ENCODE results near the gene CNTNAP4. TPM values are rescaled to one million over a fixed set of nuclear protein-coding genes. Genes with fewer than 3 reads are reported as not detected.

CNTNAP4 gene
- total and polyA plus RNA-seq, 4 donors = 0.06 to 0.09 TPM; not detected in 2

DNA sequence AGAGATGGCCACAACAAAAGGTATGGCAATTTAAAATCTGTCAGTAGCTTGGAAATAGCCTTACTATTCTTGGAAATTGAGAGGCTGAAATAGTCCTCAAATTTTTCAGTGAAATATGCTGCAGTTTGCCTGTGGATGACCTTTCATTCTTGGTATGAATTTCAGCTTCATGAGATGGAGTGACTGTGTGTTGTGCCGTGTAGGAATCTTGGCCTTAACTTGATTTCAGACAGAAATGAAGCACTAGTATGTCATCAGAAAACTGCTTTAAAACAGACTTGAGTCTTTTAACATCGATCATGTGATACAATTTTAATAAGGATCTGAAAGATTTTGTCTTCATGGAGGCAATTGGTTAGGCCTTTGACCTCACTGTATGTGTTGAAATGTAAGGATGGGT, 247.2 kb downstream of the CNTNAP4 start:
- 66% methylated on average over 2 of the region's 2 CpGs for WGBS
- TF ChIP-seq GABPA (IDR thresholded peaks at IDR 0.05 in 1 of 2, conservative IDR thresholded peaks at IDR 0.05 in 1 of 2) (no peak), FOXA2 (IDR thresholded peaks at IDR 0.05) (no peak), YY1 (IDR thresholded peaks at IDR 0.05) (no peak), HNF4A (conservative IDR thresholded peaks at IDR 0.05) (no peak)
- Histone ChIP-seq H3K36me3 (ENCODE audit: control insufficient read depth in 4 of 4, insufficient read depth in 3 of 4, low read depth in 1 of 4, low read length in 3 of 4) (peaks cover 0 to 3% (median 1%) of the 10 kb centered on the region in 4 donors), H3K9me3 (ENCODE audit: control insufficient read depth in 4 of 4, low read length in 3 of 4) (no peaks in the 10 kb centered on the region), H3K27ac (ENCODE audit: low read depth in 1 of 2, low read length in 2 of 2) (no peak overlapping the region), H3K9ac (ENCODE audit: low read depth in 1 of 2, low read length in 2 of 2) (no peak overlapping the region), H3K27me3 (ENCODE audit: control insufficient read depth in 4 of 4, insufficient read depth in 4 of 4, low read length in 3 of 4) (no peaks in the 10 kb centered on the region), H3K4me1 (ENCODE audit: control insufficient read depth in 4 of 4, insufficient read depth in 4 of 4, low read length in 3 of 4) (peaks cover 0 to 12% (median 5%) of the 10 kb centered on the region in 4 donors), H3K4me3 (ENCODE audit: low read depth in 1 of 3, low read length in 3 of 3) (no peak overlapping the region)
- no peak for DNase-seq (ENCODE audit: low spot score)

DNA sequence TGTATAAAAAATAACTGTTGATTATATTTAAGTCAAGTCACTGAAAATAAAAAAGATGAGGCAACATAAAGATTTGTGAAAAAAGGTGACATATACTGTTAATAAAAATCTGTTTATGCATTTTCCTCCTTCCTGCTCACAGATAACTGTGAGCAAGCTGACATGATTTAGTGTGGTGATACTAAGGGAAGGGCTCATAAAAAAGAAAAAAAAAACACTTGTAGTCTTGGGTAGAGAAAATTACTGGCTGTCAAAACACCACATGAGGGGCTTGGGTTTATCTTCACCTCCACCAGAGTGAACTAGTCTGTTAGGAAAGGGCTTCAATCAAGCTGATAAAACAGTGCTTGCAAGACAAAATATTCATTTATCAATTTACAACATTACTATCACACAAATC, 247.6 kb downstream of the CNTNAP4 start:
- no peak overlapping the region for H3K4me3 ChIP-seq (ENCODE audit: low read depth in 1 of 3, low read length in 3 of 3)
- H3K36me3 ChIP-seq (ENCODE audit: control insufficient read depth in 4 of 4, insufficient read depth in 3 of 4, low read depth in 1 of 4, low read length in 3 of 4) = peaks cover 0 to 3% (median 1%) of the 10 kb centered on the region in 4 donors
- no peak overlapping the region for H3K9ac ChIP-seq (ENCODE audit: low read depth in 1 of 2, low read length in 2 of 2)
- H3K27ac ChIP-seq (ENCODE audit: low read depth in 1 of 2, low read length in 2 of 2) = no peak overlapping the region
- no peak for DNase-seq (ENCODE audit: low spot score)
- H3K27me3 ChIP-seq (ENCODE audit: control insufficient read depth in 4 of 4, insufficient read depth in 4 of 4, low read length in 3 of 4) = no peaks in the 10 kb centered on the region
- peaks cover 0 to 14% (median 8%) of the 10 kb centered on the region in 4 donors for H3K4me1 ChIP-seq (ENCODE audit: control insufficient read depth in 4 of 4, insufficient read depth in 4 of 4, low read length in 3 of 4)
- no peaks in the 10 kb centered on the region for H3K9me3 ChIP-seq (ENCODE audit: control insufficient read depth in 4 of 4, low read length in 3 of 4)
- no peak for TF ChIP-seq RAD21 (IDR thresholded peaks at IDR 0.05)
- TF ChIP-seq NR2F2 (IDR thresholded peaks at IDR 0.05) = no peak
- no peak for TF ChIP-seq CTCF (IDR thresholded peaks at IDR 0.05; ENCODE audit: low read depth, low read length, missing input control)
- no peak for TF ChIP-seq TAF1 (conservative IDR thresholded peaks at IDR 0.05)
- TF ChIP-seq HNF4G (IDR thresholded peaks at IDR 0.05) = no peak
- no peak for TF ChIP-seq RXRA (IDR thresholded peaks at IDR 0.05)
- no peak for TF ChIP-seq YY1 (IDR thresholded peaks at IDR 0.05)
- no peak for TF ChIP-seq FOXA2 (IDR thresholded peaks at IDR 0.05)
- no peak for TF ChIP-seq SP1 (IDR thresholded peaks at IDR 0.05)
- TF ChIP-seq, protein P1, sequence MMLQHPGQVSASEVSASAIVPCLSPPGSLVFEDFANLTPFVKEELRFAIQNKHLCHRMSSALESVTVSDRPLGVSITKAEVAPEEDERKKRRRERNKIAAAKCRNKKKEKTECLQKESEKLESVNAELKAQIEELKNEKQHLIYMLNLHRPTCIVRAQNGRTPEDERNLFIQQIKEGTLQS (IDR thresholded peaks at IDR 0.05) = no peak
- no peak for TF ChIP-seq FOXA1 (IDR thresholded peaks at IDR 0.05)
- TF ChIP-seq, protein P2, sequence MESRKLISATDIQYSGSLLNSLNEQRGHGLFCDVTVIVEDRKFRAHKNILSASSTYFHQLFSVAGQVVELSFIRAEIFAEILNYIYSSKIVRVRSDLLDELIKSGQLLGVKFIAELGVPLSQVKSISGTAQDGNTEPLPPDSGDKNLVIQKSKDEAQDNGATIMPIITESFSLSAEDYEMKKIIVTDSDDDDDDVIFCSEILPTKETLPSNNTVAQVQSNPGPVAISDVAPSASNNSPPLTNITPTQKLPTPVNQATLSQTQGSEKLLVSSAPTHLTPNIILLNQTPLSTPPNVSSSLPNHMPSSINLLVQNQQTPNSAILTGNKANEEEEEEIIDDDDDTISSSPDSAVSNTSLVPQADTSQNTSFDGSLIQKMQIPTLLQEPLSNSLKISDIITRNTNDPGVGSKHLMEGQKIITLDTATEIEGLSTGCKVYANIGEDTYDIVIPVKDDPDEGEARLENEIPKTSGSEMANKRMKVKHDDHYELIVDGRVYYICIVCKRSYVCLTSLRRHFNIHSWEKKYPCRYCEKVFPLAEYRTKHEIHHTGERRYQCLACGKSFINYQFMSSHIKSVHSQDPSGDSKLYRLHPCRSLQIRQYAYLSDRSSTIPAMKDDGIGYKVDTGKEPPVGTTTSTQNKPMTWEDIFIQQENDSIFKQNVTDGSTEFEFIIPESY (IDR thresholded peaks at IDR 0.05) = no peak
- TF ChIP-seq GABPA (IDR thresholded peaks at IDR 0.05 in 1 of 2, conservative IDR thresholded peaks at IDR 0.05 in 1 of 2) = no peak

- Histone ChIP-seq H3K9me3 (ENCODE audit: control insufficient read depth in 4 of 4, low read length in 3 of 4) (no peaks in the 10 kb centered on the region), H3K4me3 (ENCODE audit: low read depth in 1 of 3, low read length in 3 of 3) (no peak overlapping the region), H3K36me3 (ENCODE audit: control insufficient read depth in 4 of 4, insufficient read depth in 3 of 4, low read depth in 1 of 4, low read length in 3 of 4) (peaks cover 0 to 3% (median 1%) of the 10 kb centered on the region in 4 donors), H3K9ac (ENCODE audit: low read depth in 1 of 2, low read length in 2 of 2) (no peak overlapping the region), H3K4me1 (ENCODE audit: control insufficient read depth in 4 of 4, insufficient read depth in 4 of 4, low read length in 3 of 4) (peaks cover 0 to 16% (median 8%) of the 10 kb centered on the region in 4 donors), H3K27me3 (ENCODE audit: control insufficient read depth in 4 of 4, insufficient read depth in 4 of 4, low read length in 3 of 4) (no peaks in the 10 kb centered on the region), H3K27ac (ENCODE audit: low read depth in 1 of 2, low read length in 2 of 2) (no peak overlapping the region)
- TF ChIP-seq, protein P1 (IDR thresholded peaks at IDR 0.05) = no peak
- no peak for TF ChIP-seq JUND (IDR thresholded peaks at IDR 0.05)
- no peak for TF ChIP-seq HNF4A (conservative IDR thresholded peaks at IDR 0.05)
- no peak for TF ChIP-seq EGR1 (IDR thresholded peaks at IDR 0.05; ENCODE audit: low read depth in 2 of 2)
- no peak for DNase-seq (ENCODE audit: low spot score)
- 79% methylated on average over 5 of the region's 5 CpGs for WGBS
Observed at GRCh38 chr16:76527244-76527643, 250.0 kb downstream of the CNTNAP4 start.

All from liver (tissue), 9 donors.